Heart left ventricle (tissue), 16 donors: Measurements from ENCODE around the gene IL1R2. TPM values are rescaled to one million over a fixed set of nuclear protein-coding genes. Genes with fewer than 3 reads are reported as not detected.

Source experiments
- ATAC-seq, 4 donors: fragments of 200-7000 bp; cut with Tn5 transposase; one replicate each; pipeline ENCODE4 v1.9.1; 2020 to 2022; ENCODE audit warnings: moderate library complexity in 4 of 4, mild to moderate bottlenecking in 3 of 4, moderate number of reproducible peaks in 1 of 4
- DNase-seq, 5 donors: peaks; one replicate each; pipeline ENCODE4 v3.0.0-alpha.2; 2020
- H3K27ac ChIP-seq, 12 donors: fragments of 200-600 bp; sonication (generic) in 4 of 12; one replicate each; pipeline versions ENCODE4 v1.5.0 to v1.8.0; 2016 to 2022; ENCODE audit warnings: mild to moderate bottlenecking in 2 of 12
- H3K27me3 ChIP-seq, 9 donors: fragments of 200-600 bp; sonication (generic) in 2 of 9; one replicate each; pipeline versions ENCODE4 v1.5.1 to v1.8.0; 2016 to 2022; ENCODE audit warnings: mild to moderate bottlenecking in 3 of 9
- H3K36me3 ChIP-seq, 9 donors: fragments of 200-600 bp; sonication (generic) in 2 of 9; one replicate each; pipeline versions ENCODE4 v1.5.0 to v1.8.0; 2018 to 2022; ENCODE audit warnings: mild to moderate bottlenecking in 2 of 9
- H3K4me1 ChIP-seq, 12 donors: fragments of 200-600 bp; sonication (generic) in 4 of 12; one replicate each; pipeline versions ENCODE4 v1.5.0 to v1.8.0; 2016 to 2022; ENCODE audit warnings: mild to moderate bottlenecking in 3 of 12
- H3K4me3 ChIP-seq, 12 donors: fragments of 200-600 bp; sonication (generic) in 4 of 12; one replicate each; pipeline versions ENCODE4 v1.5.0 to v1.8.0; 2017 to 2022; ENCODE audit warnings: mild to moderate bottlenecking in 9 of 12, moderate library complexity in 4 of 12
- H3K9me3 ChIP-seq, 12 donors: fragments of 200-600 bp; sonication (generic) in 4 of 12; one replicate each; pipeline versions ENCODE4 v1.5.0 to v1.8.0; 2016 to 2022; ENCODE audit warnings: mild to moderate bottlenecking in 1 of 12
- CTCF ChIP-seq, 12 donors: fragments of 200-600 bp; sonication (generic) in 4 of 12; IDR thresholded peaks; one replicate each; pipeline versions ENCODE4 v1.5.0 to v1.8.0; 2018 to 2022; ENCODE audit warnings: antibody characterized with exemption in 12 of 12, mild to moderate bottlenecking in 5 of 12
- POLR2A ChIP-seq, 2 donors: fragments of 450-650 bp; IDR thresholded peaks; one replicate each; pipeline ENCODE4 v1.6.1; 2017; ENCODE audit warnings: antibody characterized with exemption in 2 of 2, mild to moderate bottlenecking in 2 of 2, moderate library complexity in 2 of 2
- WGBS, 4 donors: extraction: QIAGEN DNeasy Blood & Tissue Kit in 2 of 4; methylation state at CpG; one replicate each; pipeline versions ENCODE4 v1.1.5 to v1.1.7; 2013 to 2018; 5-methylcytosine and 5-hydroxymethylcytosine counted together
- intact Hi-C, 10 donors: fragments of 100-400 bp; cut with DNase I; formaldehyde crosslinking; loops; one replicate each; pipeline versions ENCODE4 v1.11.1 to v1.14.2; 2022
- polyA plus RNA-seq, 2 donors: library from polyadenylated mRNA; stranded (reverse); fragments of 200-250 nt; gene quantifications; one replicate each; pipeline ENCODE4 v1.2.3, GENCODE V29; 2013
- total RNA-seq, 9 donors: library from RNA; depleted of rRNA in 2 of 9; stranded (reverse); fragments of >200 nt in 2 of 9; fragmentation: NEBNext Ultra II Directional in 3 of 9; extraction: Animal tissue kit (Norgen Biotek cat#: 25700) in 3 of 9; gene quantifications; one replicate each; pipeline versions ENCODE4 v1.1.0 to v1.2.4, GENCODE V29; 2016 to 2023
- donor health status: ischemic (EF 13 %, LVEDD 7.1; RV severe dilation, severe dysfunction).
- donor health status: healthy with polysubstance abuse.
- donor health status: DM: no; HTN: yes; CAD: no.
- donor health status: DM: no; HTN: no; CAD: no.
- donor health status: ischemic (EF 25% LVEDD 6.9; RV normal size, moderate dysfunction).
- donor health status: ischemic (EF 25% LVEDD 5.7; RV mildly dilated, moderate dysfunction).
- donor health status: healthy.
- donor health status: DM: yes; HTN: yes; CAD: no.
- donor health status: ischemic (EF 35%, LVEDD 5.7; RV mildly dilated, moderate dysfunction).
- donor health status: nonischemic (EF 11% LVEDD 7.7; RV severe dilation, severe dysfunction).
- donor health status: DM: yes; HTN: yes; CAD: no.
- donor health status: PGD.
- donor health status: ischemic (EF 29% LVEDD 5.4; RV normal size, mild dysfunction).
- donor health status: nonischemic (EF 23%, LVEDD 6.1; RV moderate dilation, normal function).

The IL1R2 gene
- total and polyA plus RNA-seq, 11 donors: 0.77 to 8.0 (median 2.1) TPM; not detected in 3

- H3K4me1 ChIP-seq: peaks cover 7 to 67% (median 48%) of the 10 kb centered on the region in 12 donors
- TF ChIP-seq CTCF (IDR thresholded peaks at IDR 0.05): no peak
- TF ChIP-seq POLR2A (IDR thresholded peaks at IDR 0.05): no peak
- H3K4me3 ChIP-seq: no peak overlapping the region
- intact Hi-C loops: no loop called here
- peak overlapping the region in 10 of 12 donors; percentile 2 to 84 (median 76) for H3K27ac ChIP-seq
- ATAC-seq (peak in 1 of 4 donors; percentile 0), DNase-seq (no peak)
- no peaks in the 10 kb centered on the region for H3K36me3 ChIP-seq
- peaks cover 0 to 4% (median 0%) of the 10 kb centered on the region in 9 donors for H3K27me3 ChIP-seq
- WGBS, 4 donors: 37 to 51% (median 42%) methylated on average over 4 of the region's 4 CpGs
- no peaks in the 10 kb centered on the region for H3K9me3 ChIP-seq
Measured at GRCh38 chr2:102052365-102052764, 60.6 kb downstream of the IL1R2 start.

GRCh38 chr2:102053096-102053495 is 61.3 kb downstream of the IL1R2 start:
- H3K4me1 ChIP-seq: peaks cover 10 to 74% (median 48%) of the 10 kb centered on the region in 12 donors
- no peak overlapping the region for H3K4me3 ChIP-seq
- no peaks in the 10 kb centered on the region for H3K9me3 ChIP-seq
- no peaks in the 10 kb centered on the region for H3K36me3 ChIP-seq
- H3K27me3 ChIP-seq: peaks cover 0 to 4% (median 0%) of the 10 kb centered on the region in 9 donors
- intact Hi-C loops: no loop called here
- peak overlapping the region in 6 of 12 donors; percentile 3 to 78 (median 76) for H3K27ac ChIP-seq
- no peak for ATAC-seq
- WGBS, 4 donors: 81 to 89% (median 85%) methylated on average over 8 of the region's 8 CpGs
- DNase-seq: no peak
- TF ChIP-seq CTCF (IDR thresholded peaks at IDR 0.05): no peak
- TF ChIP-seq POLR2A (IDR thresholded peaks at IDR 0.05): no peak

- Histone ChIP-seq H3K36me3 (no peaks in the 10 kb centered on the region), H3K4me1 (peaks cover 4 to 67% (median 31%) of the 10 kb centered on the region in 12 donors), H3K9me3 (no peaks in the 10 kb centered on the region), H3K4me3 (no peak overlapping the region), H3K27ac (peak overlapping the region in 11 of 12 donors; percentile 4 to 79 (median 35)), H3K27me3 (peaks cover 0 to 4% (median 0%) of the 10 kb centered on the region in 9 donors)
- TF ChIP-seq POLR2A (IDR thresholded peaks at IDR 0.05) (no peak), CTCF (IDR thresholded peaks at IDR 0.05) (no peak)
- ATAC-seq (no peak), DNase-seq (no peak)
- intact Hi-C loops: no loop called here
- WGBS, 4 donors: 60 to 70% (median 69%) methylated on average over 5 of the region's 5 CpGs
Measured at GRCh38 chr2:102055346-102055990, 63.7 kb downstream of the IL1R2 start.

- Histone ChIP-seq H3K27ac (peak overlapping the region in 10 of 12 donors; percentile 25 to 79 (median 48)), H3K36me3 (no peaks in the 10 kb centered on the region), H3K9me3 (no peaks in the 10 kb centered on the region), H3K4me1 (peaks cover 2 to 67% (median 28%) of the 10 kb centered on the region in 12 donors), H3K27me3 (peaks cover 0 to 4% (median 0%) of the 10 kb centered on the region in 9 donors), H3K4me3 (no peak overlapping the region)
- DNase-seq (peak in 1 of 5 donors; percentile 50), ATAC-seq (peak in 3 of 4 donors; percentile 33 to 68 (median 64))
- WGBS, 4 donors: 76 to 84% (median 80%) methylated on average over 3 of the region's 3 CpGs
- intact Hi-C loops: no loop called here
- TF ChIP-seq CTCF (IDR thresholded peaks at IDR 0.05) (no peak), POLR2A (IDR thresholded peaks at IDR 0.05) (no peak)
Measured at GRCh38 chr2:102056079-102056581, 64.4 kb downstream of the IL1R2 start.
